GM12864 (cell line): Measurements from ENCODE around the gene PAK6.

Source experiments
- DNase-seq: peaks from one replicate; pipeline ENCODE4 v3.0.0-alpha.2; 2011; ENCODE audit warnings: low read depth
- H3K4me3 ChIP-seq: 2 replicates; pipeline ENCODE4 v1.5.1; 2011; ENCODE audit warnings: mild to moderate bottlenecking, low read depth, low read length, control low read depth
- CTCF ChIP-seq: IDR thresholded peaks from 2 replicates; pipeline ENCODE4 v1.5.1; 2011; ENCODE audit warnings: low read depth, mild to moderate bottlenecking, moderate library complexity, low read length, control low read depth, inconsistent platforms; ENCODE audit errors: missing control alignments

The PAK6 gene

GRCh38 chr15:40264321-40265153 is 25.7 kb downstream of the PAK6 start:
- DNase-seq: no peak
- TF ChIP-seq CTCF: no peak
- no peak overlapping the region for H3K4me3 ChIP-seq

GRCh38 chr15:40265355-40265754 is 26.5 kb downstream of the PAK6 start:
- DNase-seq: no peak
- H3K4me3 ChIP-seq: no peak overlapping the region
- no peak for TF ChIP-seq CTCF

DNA sequence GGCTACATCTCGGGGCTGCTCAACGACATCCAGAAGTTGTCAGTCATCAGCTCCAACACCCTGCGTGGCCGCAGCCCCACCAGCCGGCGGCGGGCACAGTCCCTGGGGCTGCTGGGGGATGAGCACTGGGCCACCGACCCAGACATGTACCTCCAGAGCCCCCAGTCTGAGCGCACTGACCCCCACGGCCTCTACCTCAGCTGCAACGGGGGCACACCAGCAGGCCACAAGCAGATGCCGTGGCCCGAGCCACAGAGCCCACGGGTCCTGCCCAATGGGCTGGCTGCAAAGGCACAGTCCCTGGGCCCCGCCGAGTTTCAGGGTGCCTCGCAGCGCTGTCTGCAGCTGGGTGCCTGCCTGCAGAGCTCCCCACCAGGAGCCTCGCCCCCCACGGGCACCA is 27.0 kb downstream of the PAK6 start:
- TF ChIP-seq CTCF: no peak

GRCh38 chr15:40266828-40267304 is 28.0 kb downstream of the PAK6 start:
- no peak for DNase-seq
- no peak for TF ChIP-seq CTCF
- no peak overlapping the region for H3K4me3 ChIP-seq

More for the DNA sequence above, 27.0 kb downstream of the PAK6 start:
- DNase-seq: no peak
- H3K4me3 ChIP-seq: no peak overlapping the region

DNA sequence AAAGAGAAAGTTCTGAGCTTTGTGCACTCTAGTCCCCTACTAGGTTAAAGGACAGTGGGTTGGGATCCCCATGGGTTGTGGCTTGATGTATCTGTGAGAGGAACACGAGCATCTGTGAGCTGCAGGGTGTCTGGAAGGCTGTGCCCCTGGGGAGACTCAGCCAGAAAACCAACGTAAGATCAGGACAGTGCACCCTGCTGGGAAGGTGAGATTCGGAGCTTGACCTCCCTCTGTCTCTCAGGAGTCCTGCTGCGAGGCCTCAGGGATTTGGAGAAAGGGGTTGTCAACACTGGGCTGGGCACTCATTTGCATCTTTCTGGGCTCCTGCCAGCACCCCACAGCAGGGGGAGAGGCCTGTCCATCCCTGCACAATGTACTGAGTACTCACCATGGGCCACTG is 28.8 kb downstream of the PAK6 start:
- H3K4me3 ChIP-seq: no peak overlapping the region
- TF ChIP-seq CTCF: no peak
- DNase-seq: no peak

- no peak for DNase-seq
- no peak overlapping the region for H3K4me3 ChIP-seq
- TF ChIP-seq CTCF: no peak
These were observed 30.7 kb downstream of the PAK6 start for GRCh38 chr15:40269604-40270003.

DNA sequence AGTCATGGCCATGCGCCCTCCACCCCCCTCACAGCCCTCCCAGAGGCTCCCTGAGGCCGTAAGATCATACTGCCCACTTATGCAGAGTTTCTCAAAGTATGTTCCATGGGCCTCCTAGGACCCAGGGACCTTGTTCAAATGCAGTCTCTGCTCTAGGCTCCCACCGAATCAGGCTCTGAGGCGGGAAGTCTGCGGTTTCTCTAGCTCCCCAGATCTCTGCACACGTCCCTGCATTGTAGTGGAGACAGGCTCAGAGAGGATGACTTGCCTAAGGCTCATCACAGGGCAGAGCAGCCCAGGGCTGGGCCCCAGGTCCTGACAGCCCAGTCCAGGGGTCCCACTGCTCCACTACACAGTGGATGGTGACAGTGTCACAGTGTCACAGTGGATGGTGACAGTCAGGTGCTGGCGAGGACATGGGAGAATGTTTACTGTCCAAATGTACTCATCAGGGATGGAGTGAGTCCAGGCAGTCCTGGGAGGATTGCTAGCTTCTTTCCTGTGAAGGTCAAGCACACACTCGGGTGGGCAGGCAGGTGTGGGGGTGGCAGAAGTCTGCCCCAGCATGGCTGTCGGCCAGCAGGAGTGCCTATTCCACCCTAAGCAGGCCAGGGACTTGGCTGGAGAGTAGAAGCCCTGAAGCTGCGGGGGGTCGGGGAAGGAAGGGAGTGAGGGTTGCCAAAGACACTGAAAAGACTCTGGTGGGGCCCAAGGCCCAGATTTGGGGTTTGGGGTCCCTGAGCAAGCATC is 31.6 kb downstream of the PAK6 start:
- DNase-seq: no peak
- no peak overlapping the region for H3K4me3 ChIP-seq
- TF ChIP-seq CTCF: no peak
